Medulla oblongata (tissue), 1 donor: ENCODE measurements around the gene THAP7.

Experiments
- DNase-seq: peaks from one replicate; pipeline ENCODE4 v3.0.0-alpha.2; 2015; ENCODE audit errors: extremely low spot score

The THAP7 gene

GRCh38 chr22:21030621-21031544 lies 29.0 kb upstream of the THAP7 start:
- DNase-seq, result no peak

- no peak for DNase-seq
Measured at GRCh38 chr22:21030032-21030431, 28.1 kb upstream of the THAP7 start.

GRCh38 chr22:21029486-21030025 lies 27.6 kb upstream of the THAP7 start:
- DNase-seq, result no peak

- DNase-seq, result no peak
Measured at GRCh38 chr22:21028277-21029251, 26.6 kb upstream of the THAP7 start.

GRCh38 chr22:21026783-21027692 lies 25.1 kb upstream of the THAP7 start:
- DNase-seq, result no peak

- DNase-seq, result no peak
Measured at GRCh38 chr22:21025763-21026755, 24.1 kb upstream of the THAP7 start.

- no peak for DNase-seq
Measured at GRCh38 chr22:21025266-21025665, 23.3 kb upstream of the THAP7 start.

- DNase-seq, result no peak
Measured at GRCh38 chr22:21022955-21023614, 21.2 kb upstream of the THAP7 start.

- DNase-seq, result no peak
Measured at GRCh38 chr22:21022507-21022906, 20.6 kb upstream of the THAP7 start.

GRCh38 chr22:21020802-21021429 lies 19.0 kb upstream of the THAP7 start:
- no peak for DNase-seq

- DNase-seq, result no peak
Measured at GRCh38 chr22:21018314-21018713, 16.4 kb upstream of the THAP7 start.

GRCh38 chr22:21016644-21017420 lies 14.9 kb upstream of the THAP7 start:
- no peak for DNase-seq

- DNase-seq, result no peak
Measured at GRCh38 chr22:21015466-21016006, 13.6 kb upstream of the THAP7 start.

GRCh38 chr22:21014726-21015465 lies 13.0 kb upstream of the THAP7 start, which contains the start of gene P2RX6:
P2RX6 (plus strand) TSS chr22:21015165; CDS start chr22:21015175, 10 bp downstream.
- DNase-seq, result peak; percentile 20

GRCh38 chr22:21014202-21014725 lies 12.3 kb upstream of the THAP7 start:
- DNase-seq, result peak; percentile 84

GRCh38 chr22:21013657-21014201 lies 11.8 kb upstream of the THAP7 start:
- no peak for DNase-seq
